Neural cell (in vitro differentiated cells): Measurements from ENCODE around the gene CDC25B. TPM values are rescaled to one million over a fixed set of nuclear protein-coding genes. Genes with fewer than 3 reads are reported as not detected.

Source experiments
- H2AFZ ChIP-seq: fragments of 200-600, 300-800 bp; sonication (generic), shearing (Covaris generic); 2 replicates; pipeline ENCODE4 v1.6.0; 2014; ENCODE audit warnings: low read depth, mild to moderate bottlenecking, antibody characterized with exemption, low read length, moderate library complexity
- H3F3A ChIP-seq: fragments of 200-600 bp; shearing (Covaris generic); 2 replicates; pipeline ENCODE4 v1.6.1; 2016; ENCODE audit warnings: mild to moderate bottlenecking, moderate library complexity, mixed read lengths, antibody characterized with exemption, low read length; ENCODE audit not compliant: insufficient read depth, poor library complexity, severe bottlenecking
- H3K27ac ChIP-seq: fragments of 200-600, 300-800 bp; sonication (generic), shearing (Covaris generic); 2 replicates; pipeline ENCODE4 v1.5.1; 2014; ENCODE audit warnings: mild to moderate bottlenecking, low read length, moderate library complexity
- H3K27me3 ChIP-seq: fragments of 300-800, 200-600 bp; sonication (generic), shearing (Covaris generic); 2 replicates; pipeline ENCODE4 v1.6.0; 2014; ENCODE audit warnings: mild to moderate bottlenecking, low read depth, low read length, moderate library complexity; ENCODE audit not compliant: insufficient read depth
- H3K36me3 ChIP-seq: fragments of 300-800, 200-600 bp; sonication (generic), shearing (Covaris generic); 2 replicates; pipeline ENCODE4 v1.5.1; 2014; ENCODE audit warnings: mild to moderate bottlenecking, antibody characterized with exemption, low read length, moderate library complexity; ENCODE audit not compliant: insufficient read depth
- H3K4me2 ChIP-seq: fragments of 300-800, 200-600 bp; sonication (generic), shearing (Covaris generic); 2 replicates; pipeline ENCODE4 v1.6.0; 2014; ENCODE audit warnings: mild to moderate bottlenecking, low read length
- H3K4me3 ChIP-seq: fragments of 300-800, 200-600 bp; sonication (generic), shearing (Covaris generic); 2 replicates; pipeline ENCODE4 v1.5.1; 2014; ENCODE audit warnings: mild to moderate bottlenecking, low read length, moderate library complexity
- H3K79me2 ChIP-seq: fragments of 200-600 bp; shearing (Covaris generic); replicated peaks from 2 replicates; pipeline ENCODE4 v1.6.0; 2014; ENCODE audit warnings: mild to moderate bottlenecking, low read length, moderate library complexity; ENCODE audit not compliant: insufficient read depth
- H3K9ac ChIP-seq: fragments of 300-800, 200-600 bp; sonication (generic), shearing (Covaris generic); 2 replicates; pipeline ENCODE4 v1.6.1; 2016; ENCODE audit warnings: mild to moderate bottlenecking, low read length, mixed read lengths
- H3K9me2 ChIP-seq: fragments of 200-600 bp; shearing (Covaris generic); 2 replicates; pipeline ENCODE4 v1.6.1; 2016; ENCODE audit warnings: mild to moderate bottlenecking, low read length, mixed read lengths; ENCODE audit not compliant: insufficient read depth
- H3K9me3 ChIP-seq: fragments of 200-600, 300-800 bp; sonication (generic), shearing (Covaris generic); 2 replicates; pipeline ENCODE4 v1.6.1; 2016; ENCODE audit warnings: mild to moderate bottlenecking, mixed run types, low read length, moderate library complexity, mixed read lengths
- H4K20me1 ChIP-seq: fragments of 200-600 bp; shearing (Covaris generic); 2 replicates; pipeline ENCODE4 v1.6.1; 2016; ENCODE audit warnings: mild to moderate bottlenecking, mixed run types; ENCODE audit not compliant: insufficient read depth
- CTCF ChIP-seq: fragments of 450-650 bp; IDR thresholded peaks from 2 replicates; pipeline ENCODE4 v1.5.1; 2014; ENCODE audit warnings: antibody characterized with exemption, mild to moderate bottlenecking, moderate library complexity; ENCODE audit not compliant: poor library complexity, severe bottlenecking
- EP300 ChIP-seq: fragments of 450-650 bp; conservative IDR thresholded peaks from 2 replicates; pipeline ENCODE4 v1.6.1; 2014; ENCODE audit warnings: antibody characterized with exemption, mild to moderate bottlenecking, moderate library complexity; ENCODE audit not compliant: poor library complexity, severe bottlenecking
- EZH2 ChIP-seq: fragments of 200-600, 300-800 bp; shearing (Covaris generic), sonication (generic); IDR thresholded peaks from 2 replicates; pipeline ENCODE4 v1.6.1; 2014; ENCODE audit warnings: antibody characterized with exemption, low read length, borderline replicate concordance, mild to moderate bottlenecking; ENCODE audit not compliant: insufficient read depth, poor library complexity, severe bottlenecking
- MXI1 ChIP-seq: fragments of 450-650 bp; conservative IDR thresholded peaks from 2 replicates; pipeline ENCODE4 v1.6.1; 2014; ENCODE audit warnings: antibody characterized with exemption, mild to moderate bottlenecking; ENCODE audit not compliant: poor library complexity, severe bottlenecking
- POLR2AphosphoS5 ChIP-seq: IDR thresholded peaks from 2 replicates; pipeline ENCODE4 v1.6.1; 2012
- RAD21 ChIP-seq: fragments of 450-650 bp; conservative IDR thresholded peaks from 2 replicates; pipeline ENCODE4 v1.6.1; 2014; ENCODE audit warnings: antibody characterized with exemption, mild to moderate bottlenecking, moderate library complexity
- REST ChIP-seq: IDR thresholded peaks from 2 replicates; pipeline ENCODE4 v1.6.1; 2012; ENCODE audit warnings: borderline replicate concordance
- SMC3 ChIP-seq: fragments of 450-650 bp; conservative IDR thresholded peaks from 2 replicates; pipeline ENCODE4 v1.6.1; 2014; ENCODE audit warnings: antibody characterized with exemption, mild to moderate bottlenecking, moderate library complexity; ENCODE audit not compliant: poor library complexity
- TAF1 ChIP-seq: IDR thresholded peaks from 2 replicates; pipeline ENCODE4 v1.6.1; 2012; ENCODE audit warnings: low read depth
- polyA plus RNA-seq: library from polyadenylated mRNA; depleted of rRNA; stranded (reverse); fragments of >200 nt; gene quantifications from 2 replicates; pipeline ENCODE4 v1.2.3, GENCODE V29; 2014

Gene CDC25B
- polyA plus RNA-seq, 1 donor from 2014 or later = 26.5 TPM

GRCh38 chr20:3778976-3779375 is 17.1 kb upstream of the CDC25B start:
- no peaks in the 10 kb centered on the region for H4K20me1 ChIP-seq
- no peak overlapping the region for H2AFZ ChIP-seq
- no peak overlapping the region for H3K4me3 ChIP-seq
- no peak overlapping the region for H3K27ac ChIP-seq
- peaks cover 34% of the 10 kb centered on the region for H3K27me3 ChIP-seq
- H3K4me2 ChIP-seq = no peak overlapping the region
- TF ChIP-seq TAF1 = no peak
- no peak for TF ChIP-seq MXI1
- TF ChIP-seq RAD21 = no peak
- no peak for TF ChIP-seq CTCF
- no peak for TF ChIP-seq SMC3
- TF ChIP-seq EZH2 = no peak
- no peak for TF ChIP-seq EP300
- TF ChIP-seq REST = no peak
- TF ChIP-seq POLR2AphosphoS5 = no peak
- no peak overlapping the region for H3K9ac ChIP-seq
- H3K79me2 ChIP-seq = no peaks in the 10 kb centered on the region
- H3K36me3 ChIP-seq = no peaks in the 10 kb centered on the region
- H3K9me2 ChIP-seq = no peaks in the 10 kb centered on the region
- no peaks in the 10 kb centered on the region for H3F3A ChIP-seq
- no peaks in the 10 kb centered on the region for H3K9me3 ChIP-seq

GRCh38 chr20:3781153-3781910 is 14.8 kb upstream of the CDC25B start, which contains the start of gene SPEF1:
TSS of gene SPEF1 (minus strand) at chr20:3781448. CDS start at chr20:3781287, 161 bp downstream.
- Histone ChIP-seq H3K9ac (no peak within 1 kb of the TSS), H3K27ac (peak within 1 kb of the TSS; percentile 0), H3K4me2 (peak within 1 kb of the TSS; percentile 67), H3K9me3 (no peaks in the 10 kb centered on the region), H2AFZ (no peak within 1 kb of the TSS), H3K4me3 (peak within 1 kb of the TSS; percentile 67), H3K79me2 (peaks cover 10% of the 10 kb centered on the region), H3F3A (no peaks in the 10 kb centered on the region), H3K27me3 (peaks cover 28% of the 10 kb centered on the region), H4K20me1 (no peaks in the 10 kb centered on the region), H3K9me2 (no peaks in the 10 kb centered on the region), H3K36me3 (no peaks in the 10 kb centered on the region)
- TF ChIP-seq CTCF = peak; percentile 51
- TF ChIP-seq SMC3 = peak; percentile 60
- TF ChIP-seq POLR2AphosphoS5 = no peak
- TF ChIP-seq EZH2 = no peak
- TF ChIP-seq MXI1 = peak; percentile 97
- TF ChIP-seq RAD21 = peak; percentile 35
- TF ChIP-seq TAF1 = no peak
